Right atrium auricular region (tissue), 2 donors: ENCODE results near the gene SPTB. TPM values are rescaled to one million over a fixed set of nuclear protein-coding genes. Genes with fewer than 3 reads are reported as not detected.
A peak's percentile ranks its signal among the peaks of the same experiment; 100 is the strongest.

Source experiments
- DNase-seq: peaks from one replicate; pipeline ENCODE4 v3.0.0-alpha.2; 2019; ENCODE audit warnings: low spot score
- H3K27ac ChIP-seq, 2 donors: fragments of 200-600 bp; sonication (generic); 1 replicate in 1 of 2; 2 replicates in 1 of 2; pipeline ENCODE4 v1.5.1; 2016 to 2019
- H3K27me3 ChIP-seq, 2 donors: fragments of 200-600 bp; sonication (generic); one replicate each; pipeline versions ENCODE4 v1.5.1 to v1.6.0; 2017 to 2019
- H3K36me3 ChIP-seq: fragments of 200-600 bp; sonication (generic); one replicate; pipeline ENCODE4 v1.5.1; 2016
- H3K4me1 ChIP-seq, 2 donors: fragments of 200-600 bp; sonication (generic); one replicate each; pipeline versions ENCODE4 v1.5.1 to v1.6.0; 2017 to 2019
- H3K4me3 ChIP-seq, 2 donors: fragments of 200-600 bp; sonication (generic); 1 replicate in 1 of 2; 2 replicates in 1 of 2; pipeline ENCODE4 v1.5.1; 2017 to 2019; ENCODE audit warnings: mild to moderate bottlenecking in 1 of 2, moderate library complexity in 1 of 2
- H3K9me3 ChIP-seq, 2 donors: fragments of 200-600 bp; sonication (generic); one replicate each; pipeline ENCODE4 v1.5.1; 2019
- CTCF ChIP-seq, 2 donors: fragments of 200-600 bp; sonication (generic); IDR thresholded peaks; one replicate each; pipeline ENCODE4 v1.5.1; 2019; ENCODE audit warnings: antibody characterized with exemption in 2 of 2
- total RNA-seq, 2 donors: library from RNA; depleted of rRNA; stranded (reverse); fragments of >200 nt; gene quantifications; one replicate each; pipeline ENCODE4 v1.1.0, GENCODE V29; 2016

Gene SPTB
- total RNA-seq, 2 donors from 2014 or later = 84.4 to 102 TPM

- H3K27ac ChIP-seq = peak overlapping the region; percentile 82 to 86
- DNase-seq = no peak
Observed at GRCh38 chr14:64715146-64715627, 164.5 kb downstream of the SPTB start.

GRCh38 chr14:64714432-64715025 is 165.2 kb downstream of the SPTB start:
- DNase-seq = no peak
- Histone ChIP-seq H3K9me3 (peaks cover 0 to 6% of the 10 kb centered on the region in 2 donors), H3K27ac (peak overlapping the region in 1 of 2 donors; percentile 82), H3K4me3 (no peak overlapping the region), H3K27me3 (no peaks in the 10 kb centered on the region), H3K4me1 (peaks cover 0 to 70% of the 10 kb centered on the region in 2 donors), H3K36me3 (no peaks in the 10 kb centered on the region)
- no peak for TF ChIP-seq CTCF (IDR thresholded peaks at IDR 0.05)

More at GRCh38 chr14:64715146-64715627, 164.5 kb downstream of the SPTB start:
- Histone ChIP-seq H3K4me3 (peak overlapping the region in 1 of 2 donors; percentile 44), H3K4me1 (peaks cover 0 to 70% of the 10 kb centered on the region in 2 donors), H3K27me3 (no peaks in the 10 kb centered on the region), H3K9me3 (peaks cover 0 to 6% of the 10 kb centered on the region in 2 donors), H3K36me3 (no peaks in the 10 kb centered on the region)
- TF ChIP-seq CTCF (IDR thresholded peaks at IDR 0.05) = no peak

GRCh38 chr14:64713677-64714076 is 166.0 kb downstream of the SPTB start:
- H3K4me3 ChIP-seq = no peak overlapping the region
- H3K27me3 ChIP-seq = no peaks in the 10 kb centered on the region
- no peak for TF ChIP-seq CTCF (IDR thresholded peaks at IDR 0.05)
- no peak for DNase-seq
- no peaks in the 10 kb centered on the region for H3K36me3 ChIP-seq
- H3K27ac ChIP-seq = no peak overlapping the region
- H3K9me3 ChIP-seq = peaks cover 0 to 6% of the 10 kb centered on the region in 2 donors
- peaks cover 0 to 70% of the 10 kb centered on the region in 2 donors for H3K4me1 ChIP-seq

- H3K36me3 ChIP-seq = no peaks in the 10 kb centered on the region
- H3K9me3 ChIP-seq = peaks cover 0 to 6% of the 10 kb centered on the region in 2 donors
- DNase-seq = peak; percentile 80
- peak overlapping the region; percentile 67 to 86 for H3K27ac ChIP-seq
- no peaks in the 10 kb centered on the region for H3K27me3 ChIP-seq
- TF ChIP-seq CTCF (IDR thresholded peaks at IDR 0.05) = no peak
- H3K4me3 ChIP-seq = no peak overlapping the region
- H3K4me1 ChIP-seq = peaks cover 0 to 72% of the 10 kb centered on the region in 2 donors
Observed at GRCh38 chr14:64711039-64711438, 168.7 kb downstream of the SPTB start.

GRCh38 chr14:64709126-64709525 is 170.6 kb downstream of the SPTB start:
- Histone ChIP-seq H3K4me1 (peaks cover 0 to 64% of the 10 kb centered on the region in 2 donors), H3K4me3 (no peak overlapping the region), H3K27ac (peak overlapping the region; percentile 86 to 88)

More at GRCh38 chr14:64709126-64709525, 170.6 kb downstream of the SPTB start:
- peaks cover 0 to 6% of the 10 kb centered on the region in 2 donors for H3K9me3 ChIP-seq
- no peaks in the 10 kb centered on the region for H3K36me3 ChIP-seq
- H3K27me3 ChIP-seq = no peaks in the 10 kb centered on the region
- TF ChIP-seq CTCF (IDR thresholded peaks at IDR 0.05) = no peak
- no peak for DNase-seq
